HepG2 (cell line): Measurements from ENCODE around the gene HAUS5. TPM values are rescaled to one million over a fixed set of nuclear protein-coding genes. Genes with fewer than 3 reads are reported as not detected.
A peak's percentile ranks its signal among the peaks of the same experiment; 100 is the strongest.

ENCODE experiments used
- ATF3 ChIP-seq: sonication (generic); formaldehyde crosslinking; IDR thresholded peaks from 2 replicates; pipeline ENCODE4 v1.4.0; 2020; ENCODE audit warnings: missing genetic modification reagents
- GLMP ChIP-seq: sonication (generic); formaldehyde crosslinking; IDR thresholded peaks from 2 replicates; pipeline ENCODE4 v1.9.0; 2021; ENCODE audit warnings: missing genetic modification reagents, mild to moderate bottlenecking, borderline replicate concordance
- GPN1 ChIP-seq: sonication (generic); formaldehyde crosslinking; IDR thresholded peaks from 2 replicates; pipeline ENCODE4 v1.5.1; 2020; ENCODE audit warnings: missing genetic modification reagents, borderline replicate concordance
- HNRNPH1 ChIP-seq: fragments of 200-400 bp; formaldehyde crosslinking; optimal IDR thresholded peaks from 2 replicates; pipeline ENCODE3; 2017; ENCODE audit warnings: mild to moderate bottlenecking, low read depth, low read length
- JUNB ChIP-seq: sonication (generic); formaldehyde crosslinking; IDR thresholded peaks from 2 replicates; pipeline ENCODE4 v1.8.0; 2022; ENCODE audit warnings: missing genetic modification reagents, mild to moderate bottlenecking, borderline replicate concordance
- KLF9 ChIP-seq: IDR thresholded peaks from 2 replicates; pipeline ENCODE4 v1.6.1; 2016; ENCODE audit warnings: low read depth
- MLX ChIP-seq: IDR thresholded peaks from 2 replicates; pipeline ENCODE4 v1.6.1; 2016
- MTA1 ChIP-seq: sonication (generic); formaldehyde crosslinking; IDR thresholded peaks from 2 replicates; pipeline ENCODE4 v1.4.0; 2020; ENCODE audit warnings: missing genetic modification reagents, mild to moderate bottlenecking, borderline replicate concordance
- PLSCR1 ChIP-seq: sonication (generic); formaldehyde crosslinking; IDR thresholded peaks from 2 replicates; pipeline ENCODE4 v1.5.0; 2020; ENCODE audit warnings: missing genetic modification reagents, mild to moderate bottlenecking, borderline replicate concordance
- POLR2G ChIP-seq: fragments of 200-400 bp; formaldehyde crosslinking; IDR thresholded peaks from 2 replicates; pipeline ENCODE4 v1.6.1; 2018; ENCODE audit warnings: mild to moderate bottlenecking, low read depth, low read length, moderate library complexity
- PPARG ChIP-seq: conservative IDR thresholded peaks from 2 replicates; pipeline ENCODE4 v1.6.1; 2016; ENCODE audit warnings: missing biosample characterization, missing genetic modification reagents
- RELA ChIP-seq: sonication (generic); formaldehyde crosslinking; IDR thresholded peaks from 2 replicates; pipeline ENCODE4 v1.4.0; 2020; ENCODE audit warnings: missing genetic modification reagents
- SMC3 ChIP-seq: IDR thresholded peaks from 2 replicates; pipeline ENCODE4 v1.6.1; 2011; ENCODE audit warnings: low read length, improper control_type of control experiment
- SP5 ChIP-seq: IDR thresholded peaks from 2 replicates; pipeline ENCODE4 v1.6.1; 2016; ENCODE audit warnings: low read depth, borderline replicate concordance
- ZNF136 ChIP-seq: sonication (generic); formaldehyde crosslinking; IDR thresholded peaks from 2 replicates; pipeline ENCODE4 v1.8.1; 2022; ENCODE audit warnings: low read depth, mild to moderate bottlenecking, moderate library complexity, missing genetic modification reagents
- ZNF598 ChIP-seq: sonication (generic); formaldehyde crosslinking; IDR thresholded peaks from 2 replicates; pipeline ENCODE4 v1.5.1; 2020; ENCODE audit warnings: mild to moderate bottlenecking, missing genetic modification reagents, borderline replicate concordance
- ZNF740 ChIP-seq: sonication (generic); formaldehyde crosslinking; IDR thresholded peaks from 2 replicates; pipeline ENCODE4 v1.4.0; 2020; ENCODE audit warnings: missing genetic modification reagents
- ZNF776 ChIP-seq: sonication (generic); formaldehyde crosslinking; IDR thresholded peaks from 2 replicates; pipeline ENCODE4 v1.4.0; 2020; ENCODE audit warnings: mild to moderate bottlenecking, missing genetic modification reagents
- polyA plus RNA-seq, 8 experiments: library from polyadenylated mRNA; depleted of rRNA in 3 of 8; stranded (reverse) in 7 of 8; unstranded in 1 of 8; fragments of >200 nt; fragmentation: Illumina TruSeq in 4 of 8; extraction: Trizol in 4 of 8; gene quantifications; 2 replicates each; pipeline versions ENCODE4 v1.2.1 to v1.2.3, GENCODE V29; 2011 to 2016; ENCODE audit warnings: low read depth in 4 of 8, missing spikeins in 1 of 8, mixed read lengths in 1 of 8; ENCODE audit not compliant: insufficient read depth in 1 of 8
- total RNA-seq, 5 experiments: library from RNA; depleted of rRNA; stranded (reverse); fragments of >200 nt; fragmentation: Illumina TruSeq; extraction: Trizol; gene quantifications; 2 replicates each; pipeline ENCODE4 v1.2.3, GENCODE V29; 2016; ENCODE audit warnings: low read depth in 1 of 5
- TF ChIP-seq, protein P1 (sequence below): sonication (generic); formaldehyde crosslinking; IDR thresholded peaks from 2 replicates; pipeline ENCODE4 v1.4.0; 2020; ENCODE audit warnings: mild to moderate bottlenecking, low read depth, missing genetic modification reagents
- TF ChIP-seq, protein P2 (sequence below): sonication (generic); formaldehyde crosslinking; IDR thresholded peaks from 2 replicates; pipeline ENCODE4 v1.5.0; 2020; ENCODE audit warnings: missing genetic modification reagents

Gene HAUS5
- total and polyA plus RNA-seq, 2 of the 13 experiments (the other 11 are each of a cell fraction or from before 2014, with no cell fraction given) = 10.3 to 17.7 TPM

DNA sequence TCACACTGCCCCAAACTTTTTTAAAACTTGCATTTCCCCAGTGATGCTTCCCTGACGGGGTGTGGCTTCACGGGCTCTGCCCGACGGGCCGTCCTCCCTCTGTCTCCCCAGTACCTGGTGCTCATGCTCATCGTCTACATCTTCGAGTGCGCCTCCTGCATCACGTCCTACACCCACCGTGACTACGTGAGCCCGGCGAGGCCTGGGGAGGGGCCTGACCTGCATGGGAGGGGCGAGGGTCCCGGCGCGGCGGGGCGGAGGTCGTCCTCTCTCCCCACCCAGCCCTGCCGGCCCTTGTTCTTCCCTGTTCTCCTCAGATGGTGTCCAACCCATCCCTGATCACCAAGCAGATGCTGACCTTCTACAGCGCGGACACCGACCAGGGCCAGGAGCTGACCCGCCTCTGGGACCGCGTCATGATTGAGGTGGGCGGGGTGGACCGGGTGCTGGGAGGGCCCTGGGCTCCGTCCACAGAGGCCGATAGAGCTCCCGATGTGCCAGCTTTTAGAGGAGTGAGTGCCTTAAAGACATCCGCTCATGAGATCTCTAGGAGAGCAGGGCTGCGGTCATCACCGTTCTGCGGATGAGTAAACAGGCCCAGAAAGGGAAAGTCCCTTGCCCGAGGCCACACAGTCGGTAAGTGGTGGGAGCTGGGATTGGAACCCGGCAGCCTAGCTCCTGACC, 60.7 kb downstream of the HAUS5 start (continued):
- TF ChIP-seq PPARG (no peak), ZNF136 (CRISPR knock-in tag) (no peak), ZNF598 (peak; percentile 33; the same call in 1 of the 2 replicates), MTA1 (CRISPR knock-in tag) (0 out of 2 replicates have a peak, but pooled peaks have one; percentile 37), GLMP (CRISPR knock-in tag) (no peak), ZNF740 (CRISPR knock-in tag) (no peak), SP5 (CRISPR knock-in tag) (peak; percentile 42; the same call in 1 of the 2 replicates), MLX (0 out of 2 replicates have a peak, but pooled peaks have one; percentile 9), JUNB (CRISPR knock-in tag) (no peak), RELA (CRISPR knock-in tag) (no peak), SMC3 (no peak), PLSCR1 (no peak), GPN1 (CRISPR knock-in tag) (peak; percentile 22; the same call in 1 of the 2 replicates), POLR2G (0 out of 2 replicates have a peak, but pooled peaks have one; percentile 25), ZNF776 (CRISPR knock-in tag) (no peak), KLF9 (CRISPR knock-in tag) (no peak), ATF3 (CRISPR knock-in tag) (no peak), HNRNPH1 (no peak)
- TF ChIP-seq, protein P1, sequence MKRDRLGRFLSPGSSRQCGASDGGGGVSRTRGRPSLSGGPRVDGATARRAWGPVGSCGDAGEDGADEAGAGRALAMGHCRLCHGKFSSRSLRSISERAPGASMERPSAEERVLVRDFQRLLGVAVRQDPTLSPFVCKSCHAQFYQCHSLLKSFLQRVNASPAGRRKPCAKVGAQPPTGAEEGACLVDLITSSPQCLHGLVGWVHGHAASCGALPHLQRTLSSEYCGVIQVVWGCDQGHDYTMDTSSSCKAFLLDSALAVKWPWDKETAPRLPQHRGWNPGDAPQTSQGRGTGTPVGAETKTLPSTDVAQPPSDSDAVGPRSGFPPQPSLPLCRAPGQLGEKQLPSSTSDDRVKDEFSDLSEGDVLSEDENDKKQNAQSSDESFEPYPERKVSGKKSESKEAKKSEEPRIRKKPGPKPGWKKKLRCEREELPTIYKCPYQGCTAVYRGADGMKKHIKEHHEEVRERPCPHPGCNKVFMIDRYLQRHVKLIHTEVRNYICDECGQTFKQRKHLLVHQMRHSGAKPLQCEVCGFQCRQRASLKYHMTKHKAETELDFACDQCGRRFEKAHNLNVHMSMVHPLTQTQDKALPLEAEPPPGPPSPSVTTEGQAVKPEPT = no peak
- TF ChIP-seq, protein P2, sequence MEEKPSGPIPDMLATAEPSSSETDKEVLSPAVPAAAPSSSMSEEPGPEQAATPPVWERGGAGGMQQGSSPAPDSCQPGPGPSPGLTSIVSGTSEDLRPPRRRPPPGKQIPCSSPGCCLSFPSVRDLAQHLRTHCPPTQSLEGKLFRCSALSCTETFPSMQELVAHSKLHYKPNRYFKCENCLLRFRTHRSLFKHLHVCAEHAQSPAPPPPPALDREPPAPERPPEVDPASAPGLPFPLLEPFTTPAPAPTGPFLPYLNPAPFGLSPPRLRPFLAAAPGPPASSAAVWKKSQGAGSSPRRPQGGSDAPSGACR = peak; percentile 22; the same call in 1 of the 2 replicates
- TF ChIP-seq, all 625 proteins: peak for 50
